ENCODE data around the gene CNIH4. TPM values are rescaled to one million over a fixed set of nuclear protein-coding genes. Genes with fewer than 3 reads are reported as not detected.

Gene CNIH4
- total RNA-seq, 1 donor from 2014 or later: 21.0 TPM

- peaks cover 3% of the 10 kb centered on the region for H3K4me1 Mint-ChIP-seq
- H3K36me3 Mint-ChIP-seq (ENCODE audit: low read depth): peaks cover 40% of the 10 kb centered on the region
- TF ChIP-seq, protein P1, sequence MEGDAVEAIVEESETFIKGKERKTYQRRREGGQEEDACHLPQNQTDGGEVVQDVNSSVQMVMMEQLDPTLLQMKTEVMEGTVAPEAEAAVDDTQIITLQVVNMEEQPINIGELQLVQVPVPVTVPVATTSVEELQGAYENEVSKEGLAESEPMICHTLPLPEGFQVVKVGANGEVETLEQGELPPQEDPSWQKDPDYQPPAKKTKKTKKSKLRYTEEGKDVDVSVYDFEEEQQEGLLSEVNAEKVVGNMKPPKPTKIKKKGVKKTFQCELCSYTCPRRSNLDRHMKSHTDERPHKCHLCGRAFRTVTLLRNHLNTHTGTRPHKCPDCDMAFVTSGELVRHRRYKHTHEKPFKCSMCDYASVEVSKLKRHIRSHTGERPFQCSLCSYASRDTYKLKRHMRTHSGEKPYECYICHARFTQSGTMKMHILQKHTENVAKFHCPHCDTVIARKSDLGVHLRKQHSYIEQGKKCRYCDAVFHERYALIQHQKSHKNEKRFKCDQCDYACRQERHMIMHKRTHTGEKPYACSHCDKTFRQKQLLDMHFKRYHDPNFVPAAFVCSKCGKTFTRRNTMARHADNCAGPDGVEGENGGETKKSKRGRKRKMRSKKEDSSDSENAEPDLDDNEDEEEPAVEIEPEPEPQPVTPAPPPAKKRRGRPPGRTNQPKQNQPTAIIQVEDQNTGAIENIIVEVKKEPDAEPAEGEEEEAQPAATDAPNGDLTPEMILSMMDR (IDR thresholded peaks at IDR 0.05): no peak
- H3K27me3 Mint-ChIP-seq: no peaks in the 10 kb centered on the region
- ChIA-PET CTCF (no interaction called here), POLR2A (no interaction called here)
- intact Hi-C loops (cut with micrococcal nuclease): no loop called here
- H3K4me3 Mint-ChIP-seq: no peak overlapping the region
- DNase-seq (no peak), ATAC-seq (ENCODE audit: low read depth) (no peak)
- no peak overlapping the region for H3K27ac Mint-ChIP-seq
- H3K9me3 Mint-ChIP-seq: no peaks in the 10 kb centered on the region
Observed at GRCh38 chr1:224321706-224322105, 35.0 kb upstream of the CNIH4 start.

- TF ChIP-seq, protein P1 (IDR thresholded peaks at IDR 0.05): no peak
- no peaks in the 10 kb centered on the region for H3K27me3 Mint-ChIP-seq
- H3K4me1 Mint-ChIP-seq: peaks cover 34% of the 10 kb centered on the region
- H3K9me3 Mint-ChIP-seq: no peaks in the 10 kb centered on the region
- CTCF ChIA-PET: interaction anchor here (0.9 kb wide), 1 partner anchor 209 kb away, joined by 4 read pairs; no protein-coding TSS in a partner anchor
- H3K27ac Mint-ChIP-seq: no peak overlapping the region
- no peak for DNase-seq
- POLR2A ChIA-PET: interaction anchor here (0.6 kb wide), 1 partner anchor 596 kb away, joined by 3 read pairs; no protein-coding TSS in a partner anchor
- intact Hi-C loops (cut with micrococcal nuclease): no loop called here
- H3K36me3 Mint-ChIP-seq (ENCODE audit: low read depth): peaks cover 43% of the 10 kb centered on the region
- no peak overlapping the region for H3K4me3 Mint-ChIP-seq
- ATAC-seq (ENCODE audit: low read depth): no peak
Observed at GRCh38 chr1:224325959-224326358, 30.7 kb upstream of the CNIH4 start.

- intact Hi-C loops (cut with micrococcal nuclease): no loop called here
- H3K27ac Mint-ChIP-seq: peak overlapping the region; percentile 19
- no peak for DNase-seq
- CTCF ChIA-PET: no interaction called here
- peaks cover 28% of the 10 kb centered on the region for H3K36me3 Mint-ChIP-seq (ENCODE audit: low read depth)
- no peak for ATAC-seq (ENCODE audit: low read depth)
- peaks cover 38% of the 10 kb centered on the region for H3K4me1 Mint-ChIP-seq
- H3K9me3 Mint-ChIP-seq: no peaks in the 10 kb centered on the region
- H3K27me3 Mint-ChIP-seq: no peaks in the 10 kb centered on the region
- TF ChIP-seq, protein P1 (IDR thresholded peaks at IDR 0.05): no peak
- H3K4me3 Mint-ChIP-seq: peak overlapping the region; percentile 59
- POLR2A ChIA-PET: no interaction called here
Observed at GRCh38 chr1:224328644-224329043, 28.0 kb upstream of the CNIH4 start.

GRCh38 chr1:224329484-224329841 is 27.2 kb upstream of the CNIH4 start:
- no peak for DNase-seq
- no peaks in the 10 kb centered on the region for H3K9me3 Mint-ChIP-seq
- ChIA-PET POLR2A (interaction anchor here (0.6 to 1.4 kb wide), 14 partner anchors 27 to 581 kb away, joined by 3 to 14 read pairs (median 4); partner anchors contain the start of genes CNIH4, DEGS1 and FBXO28), CTCF (interaction anchor here (0.6 to 1.4 kb wide), 3 partner anchors 128 to 215 kb away, joined by 3 to 4 read pairs (median 3); partner anchors contain the start of gene FBXO28)
- no peak for ATAC-seq (ENCODE audit: low read depth)
- peaks cover 45% of the 10 kb centered on the region for H3K4me1 Mint-ChIP-seq
- H3K27ac Mint-ChIP-seq: peak overlapping the region; percentile 99
- no peaks in the 10 kb centered on the region for H3K27me3 Mint-ChIP-seq
- TF ChIP-seq, protein P1 (IDR thresholded peaks at IDR 0.05): no peak
- intact Hi-C loops (cut with micrococcal nuclease): no loop called here
- H3K36me3 Mint-ChIP-seq (ENCODE audit: low read depth): peaks cover 25% of the 10 kb centered on the region
- peak overlapping the region; percentile 91 for H3K4me3 Mint-ChIP-seq

- H3K27me3 Mint-ChIP-seq: no peaks in the 10 kb centered on the region
- H3K36me3 Mint-ChIP-seq (ENCODE audit: low read depth): peaks cover 22% of the 10 kb centered on the region
- peaks cover 46% of the 10 kb centered on the region for H3K4me1 Mint-ChIP-seq
- POLR2A ChIA-PET: interaction anchor here (0.6 to 1.4 kb wide), 14 partner anchors 27 to 582 kb away, joined by 3 to 14 read pairs (median 4); partner anchors contain the start of genes CNIH4, DEGS1 and FBXO28
- H3K27ac Mint-ChIP-seq: peak within 1 kb of the TSS; percentile 99
- DNase-seq (peak; percentile 79), ATAC-seq (ENCODE audit: low read depth) (peak; percentile 84)
- intact Hi-C loops (cut with micrococcal nuclease): loop anchor here (1.0 to 10.0 kb wide), 6 partner anchors 26 to 618 kb away; partner anchors contain the start of genes CAPN2, CNIH4, DEGS1 and FBXO28
- CTCF ChIA-PET: interaction anchor here (0.6 to 1.4 kb wide), 3 partner anchors 127 to 216 kb away, joined by 3 to 4 read pairs (median 3); partner anchors contain the start of gene FBXO28
- H3K9me3 Mint-ChIP-seq: no peaks in the 10 kb centered on the region
- TF ChIP-seq, protein P1 (IDR thresholded peaks at IDR 0.05): no peak
- peak within 1 kb of the TSS; percentile 91 for H3K4me3 Mint-ChIP-seq
Observed at GRCh38 chr1:224329842-224330753, 26.6 kb upstream of the CNIH4 start, which contains the start of gene NVL. NVL (minus strand) TSS chr1:224330172; CDS start chr1:224330127, 45 bp downstream.

Measured in activated B cell treated with CpG ODN at 0.5 μM for 24 hours (primary cell).